Tibial artery (tissue), 4 donors: ENCODE results near the gene INHBE.

ENCODE experiments used
- DNase-seq, 2 donors: peaks; one replicate each; pipeline ENCODE4 v3.0.0-alpha.2; 2019
- H3K27ac ChIP-seq, 2 donors: fragments of 200-600 bp; sonication (generic) in 1 of 2; 1 replicate in 1 of 2; 2 replicates in 1 of 2; pipeline ENCODE4 v1.5.1; 2018 to 2019; ENCODE audit warnings: mild to moderate bottlenecking in 1 of 2
- H3K27me3 ChIP-seq, 2 donors: fragments of 200-600 bp; sonication (generic) in 1 of 2; one replicate each; pipeline versions ENCODE4 v1.5.1 to v1.6.0; 2016 to 2019
- H3K36me3 ChIP-seq, 3 donors: fragments of 200-600 bp; sonication (generic) in 2 of 3; one replicate each; pipeline ENCODE4 v1.5.1; 2016 to 2019; ENCODE audit warnings: mild to moderate bottlenecking in 2 of 3
- H3K4me1 ChIP-seq, 4 donors: fragments of 200-600 bp; sonication (generic) in 2 of 4; 1 replicate in 3 of 4; 2 replicates in 1 of 4; pipeline ENCODE4 v1.5.1; 2016 to 2019
- H3K4me3 ChIP-seq, 2 donors: fragments of 200-600 bp; sonication (generic) in 1 of 2; 1 replicate in 1 of 2; 2 replicates in 1 of 2; pipeline ENCODE4 v1.5.1; 2018 to 2019; ENCODE audit warnings: mild to moderate bottlenecking in 2 of 2
- H3K9me3 ChIP-seq, 3 donors: fragments of 200-600 bp; sonication (generic) in 1 of 3; one replicate each; pipeline ENCODE4 v1.5.1; 2016 to 2019
- CTCF ChIP-seq, 2 experiments: fragments of 200-600 bp in 1 of 2; fragments of 450-650 bp in 1 of 2; IDR thresholded peaks; one replicate each; pipeline ENCODE4 v1.5.1; 2017 to 2019; ENCODE audit warnings: antibody characterized with exemption in 2 of 2, mild to moderate bottlenecking in 1 of 2, moderate library complexity in 1 of 2
- intact Hi-C: fragments of 100-400 bp; cut with DNase I; formaldehyde crosslinking; loops from one replicate; pipeline ENCODE4 v1.15.0; 2023; ENCODE audit warnings: low total_unique reads

INHBE gene

DNA sequence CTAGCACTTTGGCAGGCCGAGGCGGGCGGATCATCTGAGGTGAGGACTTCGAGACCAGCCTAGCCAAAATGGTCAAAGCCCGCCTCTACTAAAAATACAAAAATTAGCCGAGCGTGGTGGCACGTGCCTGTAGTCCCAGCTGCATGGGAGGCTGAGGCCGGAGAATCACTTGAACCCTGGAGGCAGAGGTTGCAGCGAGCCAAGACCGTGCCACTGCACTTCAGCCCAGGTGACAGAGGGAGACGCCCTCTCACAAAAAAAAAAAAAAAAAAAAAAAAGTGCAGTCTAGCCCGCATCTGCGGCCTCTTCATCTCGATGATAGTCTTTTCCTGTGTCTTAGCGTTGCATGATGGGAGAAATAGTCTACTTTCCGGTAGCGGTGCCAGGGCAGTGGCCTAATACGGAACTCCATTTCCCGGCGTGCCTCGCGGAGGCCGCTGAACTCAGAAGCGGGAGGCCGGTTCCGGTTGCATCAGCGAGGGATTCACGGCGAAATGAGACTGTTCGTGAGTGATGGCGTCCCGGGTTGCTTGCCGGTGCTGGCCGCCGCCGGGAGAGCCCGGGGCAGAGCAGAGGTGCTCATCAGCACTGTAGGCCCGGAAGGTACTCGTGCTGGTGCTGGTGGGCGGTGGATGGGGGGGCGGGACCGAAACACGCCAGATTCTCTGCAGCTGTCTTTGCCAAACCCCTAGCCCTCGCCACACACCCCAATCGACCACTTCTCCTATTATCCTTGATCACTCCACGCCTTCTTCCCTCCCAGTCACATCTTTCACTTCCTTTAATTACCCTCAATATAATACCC is 32.7 kb downstream of the INHBE start, which contains the start of gene MARS1:
TSS of gene MARS1 (plus strand) at position 472 of the 805 bp plus-strand sequence. CDS start at position 495, 23 bp downstream.
- Histone ChIP-seq H3K27me3 (peaks cover 0 to 1% of the 10 kb centered on the region in 2 donors), H3K36me3 (peaks cover 28 to 36% (median 32%) of the 10 kb centered on the region in 3 donors), H3K27ac (peak within 1 kb of the TSS; percentile 78 to 82), H3K4me3 (peak within 1 kb of the TSS; percentile 86 to 98), H3K4me1 (peaks cover 0 to 17% (median 13%) of the 10 kb centered on the region in 4 donors), H3K9me3 (no peaks in the 10 kb centered on the region)
- DNase-seq, result peak; percentile 97
- intact Hi-C loops, result loop anchor here (1.0 to 10.0 kb wide), 2 partner anchors 25 to 137 kb away; no protein-coding TSS in a partner anchor
- no peak for TF ChIP-seq CTCF (IDR thresholded peaks at IDR 0.05)

- Histone ChIP-seq H3K9me3 (no peaks in the 10 kb centered on the region), H3K36me3 (peaks cover 30 to 38% (median 34%) of the 10 kb centered on the region in 3 donors), H3K27me3 (no peaks in the 10 kb centered on the region), H3K4me1 (peaks cover 0 to 17% (median 13%) of the 10 kb centered on the region in 4 donors), H3K27ac (peak overlapping the region; percentile 78 to 82), H3K4me3 (peak overlapping the region; percentile 86 to 98)
- no peak for TF ChIP-seq CTCF (IDR thresholded peaks at IDR 0.05)
- no peak for DNase-seq
- intact Hi-C loops, result loop anchor here (1.0 to 10.0 kb wide), 2 partner anchors 26 to 136 kb away; no protein-coding TSS in a partner anchor
Measured at GRCh38 chr12:57488402-57489156, 33.5 kb downstream of the INHBE start.

DNA sequence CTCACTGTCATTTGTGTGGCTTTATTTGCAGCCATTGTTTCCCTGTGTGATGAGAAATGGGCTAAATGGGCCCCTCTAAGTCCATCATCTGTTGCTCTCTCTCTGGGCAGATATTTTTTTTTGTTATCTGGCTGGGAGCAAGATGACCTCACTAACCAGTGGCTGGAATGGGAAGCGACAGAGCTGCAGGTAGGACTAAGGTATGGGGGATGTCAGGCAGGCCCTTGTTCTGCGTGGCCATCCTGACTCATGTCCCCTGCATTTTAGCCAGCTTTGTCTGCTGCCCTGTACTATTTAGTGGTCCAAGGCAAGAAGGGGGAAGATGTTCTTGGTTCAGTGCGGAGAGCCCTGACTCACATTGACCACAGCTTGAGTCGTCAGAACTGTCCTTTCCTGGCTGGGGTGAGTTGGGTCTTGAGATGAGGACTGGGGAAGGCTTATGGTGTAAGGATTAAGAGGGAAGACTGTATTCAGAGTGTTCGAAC is 34.1 kb downstream of the INHBE start:
- TF ChIP-seq CTCF (IDR thresholded peaks at IDR 0.05), result no peak
- no peaks in the 10 kb centered on the region for H3K27me3 ChIP-seq
- H3K27ac ChIP-seq, result peak overlapping the region in 1 of 2 donors; percentile 82
- peaks cover 0 to 17% (median 13%) of the 10 kb centered on the region in 4 donors for H3K4me1 ChIP-seq
- no peak for DNase-seq
- peak overlapping the region in 1 of 2 donors; percentile 98 for H3K4me3 ChIP-seq
- H3K36me3 ChIP-seq, result peaks cover 34 to 38% (median 37%) of the 10 kb centered on the region in 3 donors
- H3K9me3 ChIP-seq, result no peaks in the 10 kb centered on the region
- intact Hi-C loops, result loop anchor here (10.0 kb wide), 1 partner anchor 136 kb away; no protein-coding TSS in a partner anchor

GRCh38 chr12:57490126-57490525 is 35.0 kb downstream of the INHBE start:
- intact Hi-C loops, result no loop called here
- DNase-seq, result no peak
- TF ChIP-seq CTCF (IDR thresholded peaks at IDR 0.05), result no peak

More at GRCh38 chr12:57490126-57490525, 35.0 kb downstream of the INHBE start:
- Histone ChIP-seq H3K27ac (no peak overlapping the region), H3K4me3 (no peak overlapping the region), H3K36me3 (peaks cover 34 to 42% (median 41%) of the 10 kb centered on the region in 3 donors), H3K27me3 (no peaks in the 10 kb centered on the region), H3K4me1 (peaks cover 0 to 17% (median 13%) of the 10 kb centered on the region in 4 donors), H3K9me3 (no peaks in the 10 kb centered on the region)
